WTC11 (cell line): ENCODE measurements around the gene ERF. TPM values are rescaled to one million over a fixed set of nuclear protein-coding genes. Genes with fewer than 3 reads are reported as not detected.

Source experiments
- ATAC-seq: fragments of 200-7000 bp; cut with Tn5 transposase; 2 replicates; pipeline ENCODE4 v1.10.0; 2021; ENCODE audit warnings: mild to moderate bottlenecking, moderate library complexity
- CTCF ChIA-PET: fragments of 300-600 bp; sonication (Branson Sonifier 250); formaldehyde crosslinking; loops from one replicate; lab custom pipeline; 2021; ENCODE audit warnings: antibody characterized with exemption; lab: Charles Lee
- POLR2A ChIA-PET: fragments of 350-600 bp; sonication (Branson Sonifier 250); formaldehyde crosslinking; loops from one replicate; lab custom pipeline; 2021; ENCODE audit warnings: antibody characterized with exemption; lab: Charles Lee
- DNase-seq: peaks from one replicate; pipeline ENCODE4 v3.0.0; 2021; ENCODE audit warnings: low spot score
- H3K27ac Mint-ChIP-seq: 2 replicates; pipeline ENCODE4 v1.8.0; 2021; ENCODE audit warnings: mixed read lengths
- H3K27me3 Mint-ChIP-seq: 2 replicates; pipeline ENCODE4 v1.8.0; 2021; ENCODE audit warnings: low read depth, mild to moderate bottlenecking, moderate library complexity, mixed read lengths
- H3K36me3 Mint-ChIP-seq: 2 replicates; pipeline ENCODE4 v1.8.0; 2021; ENCODE audit warnings: mixed read lengths
- H3K4me1 Mint-ChIP-seq: 2 replicates; pipeline ENCODE4 v1.8.0; 2022; ENCODE audit warnings: mixed read lengths
- H3K4me3 Mint-ChIP-seq: 2 replicates; pipeline ENCODE4 v1.8.0; 2021; ENCODE audit warnings: mild to moderate bottlenecking, moderate library complexity, mixed read lengths
- H3K9me3 Mint-ChIP-seq: 2 replicates; pipeline ENCODE4 v1.8.0; 2021; ENCODE audit warnings: mixed read lengths
- AFF4 ChIP-seq: sonication (generic); formaldehyde crosslinking; IDR thresholded peaks from 2 replicates; pipeline ENCODE4 v1.8.1; 2023; ENCODE audit warnings: mild to moderate bottlenecking, missing genetic modification reagents, borderline replicate concordance
- CDX4 ChIP-seq: fragments of 250-450 bp; sonication (Bioruptor Pico); IDR thresholded peaks from 2 replicates; pipeline ENCODE4 v1.9.0; 2021; ENCODE audit warnings: moderate library complexity, mild to moderate bottlenecking, inconsistent platforms, borderline replicate concordance
- E2F1 ChIP-seq: sonication (generic); formaldehyde crosslinking; IDR thresholded peaks from 2 replicates; pipeline ENCODE4 v1.8.0; 2022; ENCODE audit warnings: mild to moderate bottlenecking, missing genetic modification reagents
- GTF2I ChIP-seq: fragments of 250-450 bp; sonication (Bioruptor Pico); conservative IDR thresholded peaks from 2 replicates; pipeline ENCODE4 v1.4.0; 2021; ENCODE audit warnings: mild to moderate bottlenecking
- HMGA2 ChIP-seq: fragments of 250-450 bp; sonication (Bioruptor Pico); IDR thresholded peaks from 2 replicates; pipeline ENCODE4 v1.4.0; 2021; ENCODE audit warnings: mild to moderate bottlenecking, moderate library complexity
- HMGXB4 ChIP-seq: sonication (generic); formaldehyde crosslinking; IDR thresholded peaks from 2 replicates; pipeline ENCODE4 v1.8.1; 2023; ENCODE audit warnings: mild to moderate bottlenecking, moderate library complexity, missing genetic modification reagents
- MLX ChIP-seq: sonication (generic); formaldehyde crosslinking; IDR thresholded peaks from 2 replicates; pipeline ENCODE4 v1.8.1; 2023; ENCODE audit warnings: mild to moderate bottlenecking, missing genetic modification reagents, moderate library complexity
- NFYB ChIP-seq: sonication (generic); formaldehyde crosslinking; conservative IDR thresholded peaks from 2 replicates; pipeline ENCODE4 v1.8.0; 2022; ENCODE audit warnings: low read depth, missing genetic modification reagents
- NR2C2 ChIP-seq: sonication (generic); formaldehyde crosslinking; IDR thresholded peaks from 2 replicates; pipeline ENCODE4 v1.8.0; 2022; ENCODE audit warnings: mild to moderate bottlenecking, missing genetic modification reagents
- PREB ChIP-seq: sonication (generic); formaldehyde crosslinking; IDR thresholded peaks from 2 replicates; pipeline ENCODE4 v1.8.1; 2022; ENCODE audit warnings: mild to moderate bottlenecking, missing genetic modification reagents, moderate library complexity, borderline replicate concordance
- SOX15 ChIP-seq: fragments of 250-450 bp; sonication (Bioruptor Pico); IDR thresholded peaks from 2 replicates; pipeline ENCODE4 v1.9.0; 2021; ENCODE audit warnings: mild to moderate bottlenecking
- TCF7 ChIP-seq: sonication (generic); formaldehyde crosslinking; IDR thresholded peaks from 2 replicates; pipeline ENCODE4 v1.8.0; 2022; ENCODE audit warnings: mild to moderate bottlenecking, low read depth, missing genetic modification reagents, moderate library complexity
- ZBTB43 ChIP-seq: sonication (generic); formaldehyde crosslinking; IDR thresholded peaks from 2 replicates; pipeline ENCODE4 v1.8.1; 2023; ENCODE audit warnings: mild to moderate bottlenecking, missing genetic modification reagents
- ZNF263 ChIP-seq: sonication (generic); formaldehyde crosslinking; IDR thresholded peaks from 2 replicates; pipeline ENCODE4 v1.8.1; 2022; ENCODE audit warnings: low read depth, mild to moderate bottlenecking, moderate library complexity, missing genetic modification reagents
- ZNF281 ChIP-seq: sonication (generic); formaldehyde crosslinking; IDR thresholded peaks from 2 replicates; pipeline ENCODE4 v1.8.0; 2023; ENCODE audit warnings: mild to moderate bottlenecking, missing genetic modification reagents
- total RNA-seq: library from RNA; stranded (reverse); gene quantifications from 3 replicates; pipeline ENCODE4 v1.2.3, GENCODE V29; 2021

ERF gene
- total RNA-seq, 1 experiment from 2014 or later = 65.9 TPM

- peaks cover 16% of the 10 kb centered on the region for H3K4me1 Mint-ChIP-seq
- POLR2A ChIA-PET = interaction anchor here (1.2 kb wide), 1 partner anchor 14 kb away, joined by 3 read pairs; no protein-coding TSS in a partner anchor
- DNase-seq = no peak
Measured at GRCh38 chr19:42297039-42297438, 42.1 kb upstream of the ERF start.

More at GRCh38 chr19:42297039-42297438, 42.1 kb upstream of the ERF start:
- Mint-ChIP-seq H3K4me3 (no peak overlapping the region), H3K27ac (peak overlapping the region; percentile 15; the same call in 1 of the 2 replicates), H3K9me3 (no peaks in the 10 kb centered on the region), H3K27me3 (no peaks in the 10 kb centered on the region)
- CTCF ChIA-PET = interaction anchor here (0.7 to 3.6 kb wide), 6 partner anchors 16 to 73 kb away, joined by 3 to 30 read pairs (median 6); no protein-coding TSS in a partner anchor
- TF ChIP-seq HMGA2 (CRISPR knock-in tag) (no peak), NR2C2 (CRISPR knock-in tag) (no peak), PREB (CRISPR knock-in tag) (no peak), GTF2I (CRISPR knock-in tag) (no peak), TCF7 (no peak), E2F1 (no peak), ZNF263 (CRISPR knock-in tag) (no peak), AFF4 (no peak), CDX4 (CRISPR knock-in tag) (no peak), ZBTB43 (CRISPR knock-in tag) (no peak), HMGXB4 (CRISPR knock-in tag) (no peak), NFYB (CRISPR knock-in tag) (no peak), MLX (CRISPR knock-in tag) (no peak), ZNF281 (no peak), SOX15 (CRISPR knock-in tag) (no peak)
- TF ChIP-seq, all 79 proteins: peak for 0
- no peak for ATAC-seq
- peaks cover 27% of the 10 kb centered on the region for H3K36me3 Mint-ChIP-seq
